CD4-positive, alpha-beta T cell treated with Interleukin-17A for 4 hours (primary cell): ENCODE measurements around the gene GLRX.
A peak's percentile ranks its signal among the peaks of the same experiment; 100 is the strongest.
"Not testable (repeated sequence)": the region's sequence is repeated elsewhere in the genome, so short reads cannot be mapped to it uniquely, and the experiment has no call there.

ENCODE experiments used
- DNase-seq: peaks from one replicate; pipeline ENCODE4 v3.0.0-alpha.2; 2020; ENCODE audit warnings: mixed read lengths

GLRX gene

DNA sequence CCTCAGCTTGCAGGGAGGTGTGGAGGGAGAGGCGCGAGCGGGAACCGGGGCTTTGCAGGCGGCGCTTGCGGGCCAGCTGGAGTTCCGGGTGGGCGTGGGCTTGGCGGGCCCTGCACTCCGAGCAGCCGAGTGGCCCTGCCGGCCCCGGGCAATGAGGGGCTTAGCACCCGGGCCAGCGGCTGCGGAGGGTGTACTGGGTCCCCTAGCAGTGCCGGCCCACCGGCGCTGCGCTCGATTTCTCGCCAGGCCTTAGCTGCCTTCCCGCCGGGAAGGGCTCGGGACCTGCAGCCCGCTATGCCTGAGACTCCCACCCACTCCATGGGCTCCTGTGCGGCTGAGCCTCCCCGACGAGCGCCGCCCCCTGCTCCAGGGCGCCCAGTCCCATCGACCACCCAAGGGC, 28.6 kb upstream of the GLRX start:
- not testable (repeated sequence) for DNase-seq

DNA sequence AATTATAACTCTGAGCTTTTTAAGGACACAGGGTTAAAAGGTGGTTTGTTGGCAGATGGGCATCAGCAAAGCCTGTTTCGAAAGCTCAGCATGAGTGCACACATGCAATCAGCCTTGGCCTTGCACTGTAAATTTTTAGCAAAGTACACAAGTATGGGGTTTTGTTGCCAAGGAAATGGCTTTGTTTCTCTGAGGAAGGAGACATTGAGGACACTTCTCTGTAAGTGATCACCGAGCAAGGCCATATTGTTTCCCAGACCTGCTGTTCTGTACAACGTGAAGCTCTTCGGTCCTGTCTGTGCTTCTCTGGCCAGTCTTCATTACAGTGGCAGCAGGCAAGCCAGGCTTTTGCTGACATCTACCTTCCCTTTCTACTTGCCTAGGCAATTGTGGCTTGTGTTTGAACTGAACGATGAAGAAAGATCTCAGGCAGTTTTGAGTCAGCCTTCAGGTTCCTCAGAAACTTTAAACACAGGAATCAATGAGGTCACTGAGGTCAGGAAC, 27.9 kb upstream of the GLRX start:
- no peak for DNase-seq

DNA sequence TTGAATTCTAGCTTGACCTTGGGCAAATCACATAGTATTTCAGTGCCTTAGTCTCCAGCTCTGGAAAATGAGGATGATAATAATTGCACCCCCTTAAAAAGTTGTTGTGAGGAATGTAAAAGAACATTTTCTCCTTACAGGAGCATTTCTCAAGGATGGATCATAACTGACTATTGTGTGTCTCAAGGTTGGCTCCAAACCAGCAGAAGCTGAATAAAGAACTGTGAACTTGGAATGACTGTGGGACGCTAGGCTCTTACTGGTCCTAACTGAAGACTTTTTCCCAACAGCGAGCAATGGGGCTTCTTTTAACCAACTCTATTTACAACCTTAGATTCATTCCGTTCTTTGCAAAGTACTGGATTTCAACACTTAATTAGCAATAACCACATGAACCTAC, 26.2 kb upstream of the GLRX start:
- DNase-seq: no peak

DNA sequence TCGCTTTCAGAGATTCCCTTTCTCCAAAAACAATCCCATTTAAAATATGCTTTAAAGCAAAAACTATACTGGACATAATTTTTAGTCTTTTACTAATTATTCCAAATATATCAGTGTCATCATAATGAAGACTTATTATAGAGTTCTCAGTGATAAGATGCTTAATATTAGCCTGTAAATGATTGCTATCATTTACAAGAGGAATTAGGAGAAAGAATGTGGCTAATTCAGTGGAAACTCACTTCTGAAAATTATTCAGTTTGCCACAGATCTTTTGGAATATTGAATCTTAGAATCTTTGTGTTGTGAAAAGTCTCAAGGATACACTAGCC, 24.7 kb upstream of the GLRX start:
- DNase-seq: no peak

DNA sequence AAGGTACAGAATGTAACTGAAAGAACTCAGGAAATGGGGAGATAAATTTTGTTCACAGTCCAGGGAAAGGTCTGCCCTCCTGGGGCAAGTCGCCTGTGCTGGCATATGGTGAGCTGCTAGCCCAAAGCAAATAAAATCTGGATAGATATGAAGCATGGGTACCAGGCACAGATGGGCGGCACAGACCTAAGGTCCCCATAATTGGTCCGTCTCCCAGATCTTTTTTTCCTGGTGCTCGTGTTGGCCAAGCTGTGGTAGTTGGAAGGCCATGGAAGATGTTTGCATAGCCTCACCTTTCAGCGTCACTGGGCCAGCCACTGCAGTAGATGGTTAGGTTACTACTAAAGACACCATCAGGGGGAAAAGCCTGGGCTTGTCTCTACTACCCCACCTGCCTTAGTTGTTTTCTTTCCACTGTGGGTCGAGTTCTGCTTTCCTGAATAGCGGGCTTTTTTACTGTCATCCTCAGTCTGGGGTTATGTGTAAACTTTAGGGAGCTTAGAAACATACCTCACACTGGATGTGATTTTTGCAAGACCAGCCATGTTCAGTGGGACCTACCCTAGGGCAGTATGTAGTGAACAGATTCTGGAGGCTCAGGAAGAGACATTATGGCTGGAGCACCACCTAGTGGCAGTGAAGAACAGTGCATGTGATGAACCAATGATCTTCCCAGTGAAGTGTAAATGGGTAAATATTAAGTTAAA, 24.2 kb upstream of the GLRX start:
- peak; percentile 84 for DNase-seq

DNA sequence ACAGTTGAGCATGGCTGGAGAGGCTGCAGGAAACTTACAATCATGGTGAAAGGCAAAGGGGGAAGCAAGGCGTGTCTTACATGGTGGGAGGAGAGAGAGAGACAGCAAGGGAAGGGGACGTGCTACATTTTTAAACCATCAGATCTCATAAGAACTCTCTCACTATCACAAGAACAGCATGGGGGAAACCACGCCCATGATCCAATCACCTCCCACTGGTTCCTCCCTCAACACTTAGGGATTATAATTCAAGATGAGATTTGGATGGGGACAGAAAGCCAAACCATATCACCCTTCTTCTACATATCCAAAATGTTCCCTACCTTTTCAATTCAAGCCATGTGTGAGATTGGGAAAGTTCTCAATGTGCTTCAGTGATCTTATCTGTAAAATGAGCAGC, 22.9 kb upstream of the GLRX start:
- no peak for DNase-seq

DNA sequence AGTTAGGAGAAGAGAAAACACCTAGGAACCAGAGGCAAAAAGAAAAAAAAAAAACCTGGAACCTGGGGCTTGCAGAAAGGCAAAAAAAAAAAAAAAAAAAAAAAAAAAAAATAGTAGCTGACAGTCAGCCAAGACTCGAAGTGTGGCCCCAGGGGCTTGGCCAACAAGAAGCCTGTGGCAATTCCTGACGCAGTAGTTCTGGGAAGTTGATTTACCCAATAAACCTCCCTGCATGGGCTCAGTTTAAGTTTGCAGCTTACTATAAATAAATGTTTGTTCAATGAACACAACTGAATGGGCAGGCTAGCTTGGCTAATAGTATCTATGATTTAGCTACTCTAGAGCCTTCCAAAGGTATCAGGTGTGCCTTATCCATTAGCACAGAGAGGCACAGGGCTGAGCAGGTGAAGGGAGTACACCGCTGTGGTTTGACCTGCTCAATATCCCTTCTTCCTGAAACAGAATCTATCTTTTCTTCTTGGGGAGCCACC, 21.3 kb upstream of the GLRX start:
- no peak for DNase-seq

DNA sequence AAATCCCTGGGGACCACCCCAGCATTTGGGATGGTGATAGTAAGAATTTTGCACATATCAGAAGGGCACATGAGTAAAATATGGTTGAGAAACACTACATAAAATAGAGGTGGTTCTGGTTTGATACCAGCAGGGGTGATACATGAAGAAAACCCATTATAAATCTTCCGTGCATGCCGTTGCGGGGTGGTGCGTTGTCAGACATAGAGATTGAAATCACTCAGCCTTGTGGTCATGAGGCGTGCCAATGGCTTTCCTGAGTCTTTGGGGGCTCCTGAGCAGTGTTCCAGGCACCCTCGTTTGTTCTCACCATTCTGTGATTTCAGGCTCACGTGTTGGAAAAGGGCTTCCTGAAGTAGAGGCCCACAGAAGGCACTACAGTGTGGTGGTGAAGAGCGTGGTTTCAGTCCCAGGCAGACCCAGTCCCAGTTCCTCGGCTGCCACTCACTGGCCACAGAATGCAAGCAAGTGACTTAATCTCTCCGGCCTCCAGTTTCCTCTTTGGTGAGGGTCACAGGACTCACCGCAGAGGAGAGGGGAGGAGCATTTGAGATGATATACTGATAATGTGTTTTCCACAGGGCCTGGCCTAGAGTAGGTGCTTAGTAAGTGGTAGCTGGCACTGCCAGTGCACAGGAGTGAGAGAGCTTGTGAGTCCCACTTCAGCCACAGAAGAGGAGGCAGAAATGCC, 20.5 kb upstream of the GLRX start:
- DNase-seq: peak; percentile 76

DNA sequence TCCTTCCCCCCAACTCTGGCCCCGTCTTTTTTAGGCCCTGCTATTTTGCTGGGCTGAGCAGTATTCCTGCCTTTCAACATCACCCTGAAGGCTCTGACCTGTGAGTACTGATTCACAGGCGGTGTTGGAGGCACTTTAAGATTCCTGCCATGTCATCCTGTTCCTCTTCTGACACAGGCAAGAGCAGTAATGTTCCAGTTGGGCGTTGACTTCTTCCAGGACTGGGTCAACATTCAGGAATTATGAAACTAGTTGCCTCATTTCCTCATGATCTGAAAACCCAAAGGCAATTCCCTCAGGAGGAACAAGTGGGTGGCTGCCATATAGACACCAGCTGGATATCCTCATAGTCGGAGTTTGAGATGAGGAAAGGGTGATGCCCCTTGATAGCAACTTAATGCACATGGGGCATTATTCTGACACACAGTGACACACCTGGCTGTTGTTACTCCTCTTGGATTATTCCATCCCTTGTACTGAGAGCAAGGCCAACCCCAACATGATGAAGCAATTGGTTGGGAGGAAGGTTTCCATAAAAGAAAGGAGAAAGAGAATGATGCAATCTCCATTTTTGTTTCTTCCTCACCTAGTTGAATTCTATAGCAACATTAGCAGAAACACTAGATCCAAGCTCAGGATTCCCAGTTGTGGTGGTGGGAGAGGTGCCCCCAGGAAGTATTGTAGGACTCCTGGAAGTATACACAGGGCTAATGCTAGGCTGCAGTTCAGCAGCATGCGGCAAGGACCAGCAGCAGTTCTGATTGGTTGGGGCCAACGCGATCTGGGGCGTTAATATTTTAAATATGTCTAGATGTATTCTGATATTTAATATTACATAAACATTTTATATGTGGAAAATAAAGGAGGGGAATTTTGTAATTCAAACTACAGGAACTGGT, 19.6 kb upstream of the GLRX start:
- no peak for DNase-seq

DNA sequence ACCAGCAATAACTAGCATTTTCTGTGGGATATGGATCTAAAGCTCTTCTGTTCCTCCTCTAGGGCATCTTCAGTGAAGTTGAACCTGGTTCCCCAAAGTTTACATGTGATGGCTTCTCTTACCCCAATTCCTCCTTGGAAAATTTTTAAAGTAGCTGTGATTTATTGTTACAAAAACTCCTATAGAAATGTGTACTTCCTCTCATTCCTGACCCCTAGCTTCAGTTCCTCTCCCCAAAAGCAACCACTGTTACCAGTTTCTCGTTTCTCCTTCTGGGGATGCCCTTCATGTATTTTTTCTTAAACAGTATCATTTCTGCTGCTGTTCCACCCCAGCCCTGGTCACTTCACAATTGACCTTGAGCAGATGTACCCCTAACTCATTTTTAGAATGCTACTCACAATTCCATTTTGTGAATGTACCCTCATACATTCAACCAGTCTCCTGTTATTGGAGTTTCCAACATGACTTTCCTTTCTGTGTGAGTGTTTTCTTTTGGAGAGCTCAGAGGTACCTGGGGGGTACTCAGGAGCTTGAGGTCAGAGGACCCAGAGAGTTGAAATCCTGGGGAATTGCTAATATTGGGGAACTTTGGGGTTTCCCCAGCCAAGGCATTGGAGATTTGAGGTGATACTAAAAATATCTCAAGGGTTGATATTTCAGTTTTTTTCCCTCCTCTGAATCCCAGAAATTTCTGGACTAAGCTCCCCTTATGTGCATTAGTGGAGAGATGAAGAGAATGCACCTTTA, 18.6 kb upstream of the GLRX start:
- no peak for DNase-seq

DNA sequence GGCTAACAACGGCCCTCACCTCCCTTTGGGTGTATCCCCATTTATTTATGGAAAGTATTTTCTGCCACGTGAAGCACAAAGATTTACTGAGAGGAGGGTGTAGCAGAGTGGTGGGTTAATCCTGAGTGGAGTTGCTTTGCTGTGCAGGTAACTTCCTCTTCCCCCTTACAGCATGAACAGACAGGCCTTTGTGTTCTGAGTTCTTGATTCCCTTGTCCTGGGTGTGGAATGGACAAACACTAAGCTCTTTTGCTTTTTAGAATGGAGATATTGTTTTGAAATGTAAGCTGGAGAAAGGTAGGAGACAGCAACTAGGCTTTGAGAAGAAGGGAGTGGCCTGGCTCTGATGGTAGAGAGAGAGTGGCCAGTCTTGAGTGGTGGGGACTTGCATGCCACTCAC, 17.1 kb upstream of the GLRX start:
- no peak for DNase-seq

DNA sequence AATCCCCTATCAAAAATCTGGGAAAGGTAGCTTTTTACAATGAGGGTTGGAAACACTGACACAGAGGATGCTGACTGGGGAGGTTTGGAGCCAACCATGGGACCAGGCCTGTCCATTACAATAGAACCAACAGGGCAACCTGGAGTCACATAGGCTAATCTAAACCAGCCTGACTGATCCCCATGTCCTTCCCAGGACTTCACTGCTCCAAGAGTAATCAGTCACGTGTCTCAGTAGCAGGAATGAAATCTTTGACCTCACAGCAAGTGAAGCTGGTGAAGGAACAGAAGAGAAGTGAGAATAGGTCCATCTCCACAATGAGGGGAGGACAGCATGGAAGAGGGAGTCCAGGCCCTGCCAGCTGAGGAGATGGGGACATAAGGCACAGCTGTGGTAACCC, 16.0 kb upstream of the GLRX start:
- DNase-seq: no peak

DNA sequence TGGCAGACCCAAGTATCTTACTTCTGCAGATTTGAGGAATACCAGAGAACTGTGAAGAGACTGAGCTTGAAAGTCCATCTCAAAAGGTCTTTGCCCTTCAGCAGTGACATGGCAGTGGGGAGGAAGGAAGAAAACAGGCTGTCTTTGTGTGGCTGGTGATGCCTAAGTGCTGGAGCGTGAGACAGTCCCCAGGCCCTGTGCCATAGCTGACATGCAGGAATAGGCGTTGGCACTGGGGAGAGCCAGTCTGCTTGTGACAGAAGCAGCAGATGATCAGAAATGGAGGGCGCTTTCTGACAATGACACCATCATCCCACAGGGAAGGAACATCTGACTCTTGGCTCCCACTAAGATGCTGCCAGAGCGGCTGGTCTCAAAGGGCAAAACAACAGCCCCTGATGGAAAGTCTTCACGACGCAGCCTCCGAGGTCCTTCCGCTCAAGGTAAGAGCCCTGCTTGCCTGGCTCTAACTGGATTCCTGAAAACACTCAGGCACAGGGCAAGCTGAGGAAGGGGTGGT, 15.5 kb upstream of the GLRX start:
- DNase-seq: no peak

DNA sequence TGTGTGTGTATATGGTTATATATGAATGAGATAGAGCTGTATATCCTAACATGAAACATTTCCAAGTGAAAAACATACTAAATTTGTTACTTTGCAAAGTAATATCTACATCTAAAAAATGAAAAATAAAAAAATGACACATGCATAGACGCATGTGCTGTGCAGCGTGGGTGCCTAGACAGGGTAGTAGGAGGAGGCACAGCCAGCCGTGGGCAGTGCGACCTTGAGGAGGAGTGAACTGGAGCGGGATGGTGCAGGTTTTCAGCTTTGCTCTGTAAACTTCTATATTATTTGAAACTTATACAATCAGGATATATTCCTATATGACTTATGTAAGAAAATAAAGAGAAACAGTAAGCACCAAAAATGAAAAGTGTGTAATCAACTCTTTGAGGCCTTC, 15.0 kb upstream of the GLRX start:
- DNase-seq: no peak

DNA sequence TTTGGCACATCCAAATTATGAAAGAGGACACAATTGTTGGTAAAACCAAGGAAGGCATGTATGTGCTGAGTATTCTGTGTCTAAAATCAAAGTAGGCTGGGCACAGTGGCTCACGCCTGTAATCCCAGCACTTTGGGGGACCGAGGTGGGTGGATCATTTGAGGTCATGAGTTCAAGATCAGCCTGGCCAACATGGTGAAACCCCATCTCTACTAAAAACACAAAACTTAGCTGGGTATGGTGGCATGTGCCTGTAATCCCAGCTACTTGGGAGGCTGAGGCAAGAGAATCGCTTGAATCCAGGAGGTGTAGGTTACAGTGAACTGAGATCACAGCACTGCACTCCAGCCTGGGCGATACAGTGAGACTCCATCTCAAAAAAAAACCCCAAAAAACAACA, 14.4 kb upstream of the GLRX start:
- not testable (repeated sequence) for DNase-seq

DNA sequence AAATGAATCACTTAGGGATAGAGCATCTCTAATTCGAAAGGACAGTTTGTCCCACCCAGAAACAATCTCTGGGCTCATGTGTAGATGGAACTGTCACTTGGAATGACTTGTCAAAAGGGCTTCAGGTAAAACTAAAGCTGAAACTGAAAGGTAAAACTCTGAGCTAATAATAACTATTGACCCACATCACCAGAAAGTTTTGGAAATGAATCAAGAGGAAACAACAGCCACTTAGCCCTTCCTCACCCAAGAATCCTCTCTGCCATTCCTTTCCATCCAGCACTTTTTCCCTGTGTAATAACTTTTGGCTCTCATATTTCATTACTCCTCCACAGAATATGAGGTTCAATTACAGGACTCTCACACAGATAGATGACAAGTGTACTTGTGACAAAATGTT, 14.0 kb upstream of the GLRX start:
- DNase-seq: no peak

DNA sequence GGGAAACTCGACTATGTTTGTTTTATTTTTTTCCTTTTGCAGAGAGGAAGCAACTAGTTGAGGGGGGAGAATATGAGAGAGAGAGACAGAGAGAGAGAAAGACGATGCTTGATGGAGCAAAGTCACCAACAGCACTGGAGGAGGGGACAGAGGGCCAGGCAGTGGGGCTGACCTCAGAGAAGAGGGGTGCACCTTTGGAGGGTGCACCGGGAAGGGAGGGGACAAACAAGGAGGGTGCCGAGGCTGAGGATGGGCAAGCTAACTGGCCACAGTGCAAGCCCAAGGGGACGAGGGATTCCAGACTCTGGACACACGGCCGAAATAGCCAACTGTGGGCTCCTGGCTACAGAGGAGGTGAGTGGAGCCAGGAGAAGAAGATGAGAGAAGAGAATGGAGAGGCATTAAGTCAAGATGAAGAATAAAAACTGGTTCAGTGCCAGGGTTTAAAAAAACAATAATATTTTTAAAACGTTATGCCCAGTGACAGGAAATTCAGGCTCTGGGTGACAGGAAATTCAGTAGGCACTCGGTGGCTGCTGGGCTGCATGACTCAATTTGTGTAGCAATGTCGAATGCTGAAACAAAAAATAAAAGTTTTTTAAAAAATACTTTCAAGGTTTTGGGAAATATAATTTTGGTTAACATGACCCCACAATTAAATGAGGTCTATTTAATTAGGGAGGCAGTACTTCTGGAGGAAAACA, 13.3 kb upstream of the GLRX start:
- peak; percentile 74 for DNase-seq

DNA sequence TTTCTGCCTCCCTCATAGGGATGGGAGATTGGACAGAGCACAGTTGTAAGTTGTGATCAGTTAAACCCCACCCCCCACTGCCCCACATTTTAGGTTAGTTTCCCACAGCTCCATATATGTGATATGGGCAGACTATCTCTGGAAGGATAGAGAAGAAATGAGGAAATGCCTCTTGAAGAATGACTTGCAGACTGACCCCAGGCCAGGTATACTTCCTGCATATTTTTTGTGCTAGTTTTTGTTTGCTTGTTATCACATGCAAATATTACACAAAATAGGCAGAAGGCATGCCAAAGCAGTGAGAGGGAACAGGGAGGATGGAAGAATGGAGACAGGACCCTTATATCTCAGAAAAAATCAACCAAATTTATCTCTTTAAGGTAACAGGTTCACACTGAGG, 10.1 kb upstream of the GLRX start:
- no peak for DNase-seq

DNA sequence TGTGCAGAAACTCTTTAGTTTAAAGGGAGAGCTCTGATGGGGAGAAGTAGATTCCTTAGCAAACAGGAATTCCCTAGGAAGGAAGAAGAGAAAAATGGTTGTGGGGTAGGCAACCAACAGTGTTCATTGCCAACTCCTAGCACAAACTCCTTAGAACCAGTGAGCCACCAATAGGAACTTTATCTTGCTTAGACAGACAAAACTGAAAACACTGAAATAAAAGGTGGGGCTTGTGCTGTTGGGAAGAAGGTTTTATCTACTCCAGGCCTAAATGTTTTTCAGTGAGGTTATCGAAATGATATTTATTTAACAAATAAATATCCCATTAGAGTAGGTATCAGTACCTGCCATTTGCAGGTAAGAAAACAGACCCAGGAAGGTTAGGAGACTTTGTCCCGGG, 7.7 kb upstream of the GLRX start:
- DNase-seq: no peak

DNA sequence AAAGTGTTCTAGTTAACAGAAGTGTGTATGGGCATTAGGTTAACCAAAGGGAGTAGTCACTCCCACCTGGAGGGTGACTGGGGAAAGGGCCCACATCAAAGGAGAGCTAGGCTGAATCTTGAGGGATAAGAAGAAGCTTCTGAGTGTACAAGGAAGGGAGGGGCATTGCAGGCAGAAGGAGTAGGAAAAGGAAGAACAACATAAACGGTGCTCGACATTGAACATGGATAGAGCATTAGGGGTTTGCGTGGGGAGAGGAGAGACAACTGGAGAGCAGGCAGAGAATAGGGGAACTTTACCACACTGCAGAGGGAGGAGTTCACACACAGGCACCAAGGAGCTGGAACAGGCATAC, 5.3 kb upstream of the GLRX start:
- DNase-seq: no peak

DNA sequence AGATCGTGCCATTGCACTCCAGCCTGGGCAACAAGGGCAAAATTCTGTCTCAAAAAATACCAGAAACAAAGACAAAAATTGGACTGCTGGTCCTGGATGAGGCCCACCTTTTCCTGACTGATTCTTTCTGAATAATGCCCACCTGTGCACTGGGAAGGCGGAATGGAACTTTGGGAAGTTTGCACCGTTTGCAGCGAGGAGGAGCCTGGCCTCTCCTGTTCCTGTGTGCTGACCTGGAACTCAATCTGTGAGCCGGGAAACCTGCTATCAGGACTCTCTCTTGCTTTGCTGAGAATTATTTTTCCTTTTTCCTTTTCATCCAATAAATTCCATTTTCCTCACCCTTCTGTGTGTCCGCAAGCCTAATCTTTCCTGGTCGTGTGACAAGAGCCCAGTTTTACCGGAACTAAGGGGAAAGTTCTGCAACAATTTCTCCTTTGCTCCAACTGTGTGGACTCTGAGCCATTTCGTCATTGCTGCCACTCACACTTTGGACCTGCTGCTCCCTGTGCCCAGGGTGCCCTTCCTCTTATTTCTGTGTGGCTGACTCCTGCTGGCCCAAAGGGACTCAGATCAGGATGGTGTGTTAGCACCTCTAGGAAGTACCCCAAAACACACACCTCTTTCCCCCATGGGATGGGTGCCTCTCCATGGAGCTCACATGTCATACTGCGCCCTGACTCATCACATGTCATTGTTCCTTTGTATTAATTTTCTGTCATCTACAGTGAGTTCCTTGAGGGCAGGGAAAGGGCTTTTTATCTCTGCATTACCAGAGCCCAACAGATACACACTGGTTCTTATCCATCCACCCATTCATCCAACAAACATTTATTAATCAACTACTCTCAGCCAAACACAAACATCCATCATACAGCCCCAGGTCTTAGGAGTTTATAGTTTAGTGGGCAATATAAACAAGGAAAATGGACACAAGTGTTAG, 4.7 kb upstream of the GLRX start:
- DNase-seq: no peak
